NCI-H69 (cell line): ENCODE results near the gene PASK.
A peak's percentile ranks its signal among the peaks of the same experiment; 100 is the strongest.
"Not testable (repeated sequence)": the region's sequence is repeated elsewhere in the genome, so short reads cannot be mapped to it uniquely, and the experiment has no call there.

Experiments used
- DNase-seq: peaks from one replicate; lab custom pipeline; 2025; lab: John Stamatoyannopoulos, UW

The PASK gene

DNA sequence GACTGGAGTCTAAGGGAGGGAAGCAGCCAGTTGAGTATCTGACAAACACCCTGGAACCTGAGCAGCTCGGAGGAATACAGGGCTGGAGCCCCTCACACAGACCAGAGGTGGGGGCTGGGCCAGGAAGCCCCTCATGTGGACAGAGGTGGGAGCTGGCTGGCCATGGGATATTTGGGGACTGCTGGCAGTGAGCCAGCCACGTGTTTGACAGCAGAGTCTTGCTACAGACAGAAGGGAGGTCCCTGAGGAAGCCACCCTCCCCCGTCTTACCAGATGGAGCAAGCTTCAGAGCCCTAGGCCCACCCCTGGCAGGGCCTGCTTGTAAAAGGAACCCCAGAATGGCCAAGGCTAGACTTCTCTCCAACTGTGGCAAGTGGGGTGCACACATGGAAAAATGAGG lies 43.6 kb downstream of the PASK start:
- DNase-seq, result no peak

DNA sequence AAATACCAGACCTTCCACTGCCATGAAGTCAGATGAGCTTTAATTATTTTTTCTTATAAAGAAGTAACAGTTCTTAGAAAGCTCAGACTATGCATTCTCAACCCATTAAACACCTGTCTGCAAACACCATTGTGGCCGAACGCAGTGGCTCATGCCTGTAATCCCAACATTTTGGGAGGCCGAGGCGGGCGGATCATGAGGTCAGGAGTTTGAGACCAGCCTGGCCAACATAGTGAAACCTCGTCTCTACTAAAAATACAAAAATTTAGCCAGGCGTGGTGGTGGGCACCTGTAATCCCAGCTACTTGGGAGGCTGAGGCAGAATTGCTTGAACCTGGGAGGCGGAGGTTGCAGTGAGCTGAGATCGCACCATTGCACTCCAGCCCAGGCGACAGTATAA lies 44.7 kb downstream of the PASK start:
- not testable (repeated sequence) for DNase-seq

DNA sequence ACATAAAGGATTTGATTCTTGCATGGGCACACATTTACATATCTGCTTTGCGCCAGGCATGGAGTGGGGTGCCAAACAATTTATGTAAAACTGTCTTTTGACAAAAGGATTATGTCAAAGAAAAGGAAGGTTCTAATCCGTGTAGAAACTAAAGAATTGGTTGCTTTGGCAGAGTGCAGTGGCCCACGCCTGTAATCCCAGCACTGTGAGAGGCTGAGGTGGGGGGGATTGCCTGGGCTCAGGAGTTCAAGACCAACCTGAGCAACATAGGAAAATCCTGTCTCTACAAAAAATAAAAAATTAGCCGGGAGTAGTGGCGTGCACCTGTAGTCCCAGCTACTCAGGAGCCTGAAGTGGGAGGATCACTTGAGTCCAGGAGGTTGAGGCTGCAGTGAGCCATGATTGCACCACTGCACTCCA lies 46.1 kb downstream of the PASK start:
- DNase-seq, result no peak

DNA sequence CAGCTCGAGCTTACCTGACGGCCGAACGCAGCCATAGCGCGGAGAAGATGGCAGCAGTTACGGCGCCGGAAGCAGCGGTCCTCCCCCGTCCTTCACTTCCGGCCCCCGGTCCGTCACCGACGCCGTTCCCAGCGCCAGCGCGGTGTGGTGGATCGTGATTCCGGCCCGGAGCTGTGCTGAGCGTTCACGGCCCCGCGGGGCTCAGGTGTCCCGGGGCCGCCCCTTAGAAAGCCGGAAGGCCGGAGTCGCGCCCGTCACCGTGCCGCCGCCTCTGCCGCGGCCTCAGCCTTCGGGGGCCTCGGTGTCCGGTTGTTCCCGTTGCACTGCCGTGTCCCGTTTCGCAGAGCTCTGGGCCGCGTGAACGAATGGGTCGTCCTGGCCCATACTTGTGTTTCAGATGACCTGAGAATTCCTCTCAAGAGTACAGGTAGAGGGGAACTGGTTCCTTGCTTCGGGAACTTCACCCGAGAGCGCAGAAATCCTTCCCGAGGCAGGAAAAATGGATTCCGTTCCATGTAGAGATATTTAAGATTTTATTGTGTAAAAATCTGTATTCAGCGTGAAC lies 47.0 kb downstream of the PASK start, which contains the start of gene MTERF4:
Gene MTERF4, minus strand, starts transcription at position 49 of the 565 bp plus-strand sequence. Its CDS starts 14 bp downstream, at position 35.
- DNase-seq, result peak; percentile 87

DNA sequence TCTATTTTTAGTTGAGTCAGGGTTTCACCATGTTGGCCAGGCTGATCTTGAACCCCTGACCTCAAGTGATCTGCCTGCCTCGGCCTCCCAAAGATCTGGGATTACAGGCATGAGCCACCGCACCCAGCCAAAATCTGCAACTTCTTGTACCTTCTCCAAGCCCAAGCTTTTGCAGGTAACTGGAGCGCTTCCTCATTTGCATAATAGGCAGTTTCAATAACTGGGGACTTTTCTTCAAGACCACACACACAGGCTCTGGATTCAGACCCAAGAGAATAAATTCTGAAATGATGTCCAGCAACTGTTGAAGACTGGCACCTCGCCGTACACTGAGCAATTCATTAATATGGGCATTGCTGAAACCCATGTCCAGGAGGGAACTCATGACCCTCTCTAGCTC lies 50.0 kb downstream of the PASK start:
- no peak for DNase-seq

DNA sequence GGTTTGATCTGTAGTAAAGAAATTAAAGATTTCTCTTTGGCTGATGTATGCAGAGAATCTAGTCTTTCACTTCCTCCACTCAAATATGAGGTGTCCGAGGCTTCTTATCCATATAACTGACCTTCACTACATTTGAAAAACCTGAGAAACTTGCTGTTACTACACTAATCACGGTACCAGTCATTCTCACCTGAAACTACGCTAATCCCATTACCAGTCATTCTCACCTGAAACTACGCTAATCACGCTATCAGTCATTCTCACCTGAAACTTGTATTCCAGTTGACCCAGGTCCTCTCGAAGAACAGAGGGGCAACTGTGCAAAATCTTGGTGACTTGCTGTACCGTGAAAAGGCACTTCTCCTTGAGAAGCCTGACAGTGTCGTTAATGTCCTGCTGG lies 52.3 kb downstream of the PASK start:
- no peak for DNase-seq

DNA sequence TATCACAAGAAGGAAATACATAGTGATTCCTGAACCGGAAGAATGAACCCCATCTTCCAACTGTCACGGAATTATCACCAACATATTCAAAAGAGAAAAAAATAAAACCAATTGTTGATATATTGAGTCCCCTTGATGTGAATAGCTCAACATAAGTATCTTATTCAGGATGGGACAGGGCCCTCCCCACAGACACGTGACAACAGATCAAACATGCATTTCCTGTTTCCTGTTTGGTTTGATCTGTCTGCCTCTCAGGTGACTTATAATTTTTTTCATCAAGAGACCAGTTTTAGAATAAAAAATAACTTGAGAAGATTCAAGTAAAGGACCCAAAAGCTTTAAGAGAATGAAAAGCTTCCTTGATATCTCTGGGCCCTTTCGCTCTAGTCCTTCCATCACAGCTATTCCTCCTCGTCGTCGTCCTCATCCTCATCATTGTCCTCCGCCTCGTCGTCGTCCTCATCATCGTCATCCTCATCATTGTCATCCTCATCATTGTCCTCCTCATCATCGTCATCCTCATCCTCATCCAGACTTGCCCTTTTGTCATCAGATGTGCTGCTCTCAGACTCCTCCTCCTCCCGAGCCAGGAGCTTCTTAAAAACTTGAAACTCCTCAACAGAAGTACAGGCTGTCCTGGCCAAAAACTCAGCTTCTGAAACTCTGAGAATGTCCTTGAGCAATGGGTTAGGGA lies 53.5 kb downstream of the PASK start:
- DNase-seq, result no peak

DNA sequence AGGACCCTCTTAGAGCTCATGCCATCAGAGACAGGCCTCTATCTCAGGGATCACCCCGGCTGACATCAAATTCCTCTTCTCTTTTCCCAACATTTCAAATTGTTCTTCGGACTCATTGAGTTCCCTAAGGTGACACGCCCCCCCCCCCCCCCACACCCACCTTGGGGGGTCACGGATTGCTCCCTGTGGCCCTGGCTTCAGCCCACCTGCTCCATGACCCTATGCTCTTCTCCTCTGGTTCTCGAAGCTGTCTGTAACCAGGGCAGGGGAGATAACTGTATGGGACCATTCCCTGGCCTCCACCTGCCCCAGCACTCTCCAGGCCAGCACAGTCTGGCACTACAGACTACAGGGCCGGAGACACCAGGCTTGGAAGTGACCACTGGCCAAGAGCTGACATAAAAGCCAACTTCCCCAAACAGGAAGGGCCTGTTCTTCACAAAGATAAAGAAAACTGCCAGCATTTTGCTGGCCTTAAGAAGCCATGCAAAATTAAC lies 54.3 kb downstream of the PASK start:
- no peak for DNase-seq

DNA sequence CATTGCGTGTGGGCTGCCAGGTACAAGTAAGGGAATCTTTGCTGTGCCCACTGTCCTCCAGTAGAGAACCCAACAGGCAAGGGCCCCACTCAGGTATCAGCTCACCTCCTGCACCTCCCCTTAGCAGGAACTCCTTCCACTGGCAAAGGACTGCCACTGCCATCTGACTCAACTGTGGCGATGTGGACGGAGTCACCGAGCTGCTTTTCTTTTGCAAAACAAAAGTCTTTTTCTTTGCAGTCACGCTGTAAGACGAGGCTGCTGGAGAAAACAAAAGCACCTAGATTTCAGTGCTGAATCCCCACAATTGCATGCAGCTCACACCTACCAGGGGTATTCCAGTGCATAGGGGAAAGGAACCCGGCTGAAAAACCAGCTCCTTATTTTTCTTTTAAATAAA lies 55.1 kb downstream of the PASK start:
- no peak for DNase-seq

DNA sequence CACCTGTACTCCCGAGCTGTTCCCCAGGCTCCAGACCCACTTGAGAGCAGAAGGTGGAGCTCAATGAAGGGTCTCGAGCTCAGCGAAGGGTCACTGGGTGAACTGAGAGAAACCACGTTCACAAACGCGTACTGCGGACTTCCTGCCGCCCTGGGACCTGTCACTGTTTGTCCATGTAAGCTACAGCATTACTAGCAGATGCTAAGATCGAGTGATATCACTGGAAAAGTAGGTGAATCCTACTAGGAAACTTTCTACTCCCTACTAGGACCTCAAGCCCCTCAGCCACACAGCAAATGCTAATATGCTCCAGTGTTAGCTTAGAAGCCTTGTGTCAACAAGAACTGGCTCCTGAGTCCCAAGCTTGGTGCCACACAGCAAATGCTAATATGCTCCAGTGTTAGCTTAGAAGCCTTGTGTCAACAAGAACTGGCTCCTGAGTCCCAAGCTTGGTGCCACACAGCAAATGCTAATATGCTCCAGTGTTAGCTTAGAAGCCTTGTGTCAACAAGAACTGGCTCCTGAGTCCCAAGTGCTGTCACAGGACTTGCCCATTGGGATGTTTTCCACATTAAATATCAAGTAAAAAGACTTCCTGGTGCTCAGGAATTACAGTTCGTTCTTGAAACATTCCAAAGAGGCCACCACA lies 56.0 kb downstream of the PASK start:
- DNase-seq, result peak; percentile 53

DNA sequence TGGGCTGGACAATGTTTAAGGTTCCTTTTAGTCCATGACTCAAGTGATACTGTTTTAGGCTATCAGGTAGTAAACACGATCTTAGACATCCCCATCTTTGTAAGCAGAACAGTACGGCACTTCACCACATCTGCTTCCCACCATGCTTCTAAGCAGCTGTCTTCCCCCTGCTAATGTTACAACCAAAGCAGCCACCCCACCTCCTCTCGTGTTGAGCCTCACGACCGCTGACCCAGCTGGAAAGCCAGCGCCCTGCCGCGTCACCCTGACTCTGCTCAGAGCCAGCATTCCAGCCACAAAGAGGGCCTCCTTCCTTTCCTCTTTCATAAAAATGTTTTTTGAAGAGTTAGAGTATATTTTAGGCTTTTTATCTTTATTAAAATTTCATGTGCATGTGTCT lies 56.6 kb downstream of the PASK start:
- DNase-seq, result no peak

DNA sequence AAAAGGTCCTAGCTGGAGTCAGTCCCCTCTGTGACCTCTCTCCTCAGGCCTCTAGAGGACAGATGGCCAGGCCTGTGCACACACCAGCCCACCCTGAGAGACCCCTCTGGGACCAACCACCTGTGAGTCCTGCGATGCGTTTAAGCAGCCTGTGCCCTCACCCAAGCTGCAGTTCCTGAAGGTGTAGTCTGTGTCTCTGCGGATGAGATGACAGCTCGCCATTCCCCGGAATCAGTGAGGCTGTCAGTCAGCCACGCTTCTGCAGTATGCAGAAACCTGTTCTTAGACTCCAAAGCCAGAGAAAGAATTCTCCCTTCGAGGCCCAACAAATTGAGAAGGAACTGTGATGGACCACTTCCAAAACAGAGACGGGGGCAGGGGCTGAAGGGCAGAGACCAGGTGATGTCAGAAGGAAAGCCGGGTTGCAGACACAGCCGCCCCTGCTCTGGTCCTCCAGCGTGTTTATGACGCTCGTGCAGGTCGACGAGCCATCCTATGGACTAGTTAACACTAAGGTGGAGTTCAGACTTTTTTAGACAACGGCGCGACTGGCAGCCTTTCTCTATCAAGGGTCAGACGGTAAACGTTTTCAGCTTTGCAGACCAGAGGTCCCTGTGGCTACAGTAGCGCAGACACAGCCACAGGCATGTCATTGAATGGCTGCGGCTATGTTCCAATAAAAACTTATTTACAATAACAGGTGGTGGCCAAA lies 57.4 kb downstream of the PASK start:
- DNase-seq, result no peak

DNA sequence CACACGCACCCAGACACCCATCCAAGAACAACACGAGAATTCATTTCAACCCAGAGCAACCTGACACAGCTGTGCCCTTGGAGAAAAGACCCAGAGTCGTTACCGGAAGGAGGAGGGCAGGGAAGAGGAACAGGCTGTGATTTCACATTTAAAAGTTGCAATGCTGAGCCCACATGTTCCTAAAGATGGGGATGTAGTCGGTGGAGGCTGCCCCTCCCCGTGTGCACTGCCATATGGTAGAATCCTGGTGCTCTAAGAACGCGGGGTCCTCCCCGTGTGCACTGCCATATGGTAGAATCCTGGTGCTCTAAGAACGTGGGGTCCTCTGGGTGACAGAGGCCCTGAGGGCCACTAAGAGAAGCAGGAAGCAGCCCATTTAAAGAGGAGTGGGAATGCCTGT lies 58.1 kb downstream of the PASK start:
- DNase-seq, result no peak

DNA sequence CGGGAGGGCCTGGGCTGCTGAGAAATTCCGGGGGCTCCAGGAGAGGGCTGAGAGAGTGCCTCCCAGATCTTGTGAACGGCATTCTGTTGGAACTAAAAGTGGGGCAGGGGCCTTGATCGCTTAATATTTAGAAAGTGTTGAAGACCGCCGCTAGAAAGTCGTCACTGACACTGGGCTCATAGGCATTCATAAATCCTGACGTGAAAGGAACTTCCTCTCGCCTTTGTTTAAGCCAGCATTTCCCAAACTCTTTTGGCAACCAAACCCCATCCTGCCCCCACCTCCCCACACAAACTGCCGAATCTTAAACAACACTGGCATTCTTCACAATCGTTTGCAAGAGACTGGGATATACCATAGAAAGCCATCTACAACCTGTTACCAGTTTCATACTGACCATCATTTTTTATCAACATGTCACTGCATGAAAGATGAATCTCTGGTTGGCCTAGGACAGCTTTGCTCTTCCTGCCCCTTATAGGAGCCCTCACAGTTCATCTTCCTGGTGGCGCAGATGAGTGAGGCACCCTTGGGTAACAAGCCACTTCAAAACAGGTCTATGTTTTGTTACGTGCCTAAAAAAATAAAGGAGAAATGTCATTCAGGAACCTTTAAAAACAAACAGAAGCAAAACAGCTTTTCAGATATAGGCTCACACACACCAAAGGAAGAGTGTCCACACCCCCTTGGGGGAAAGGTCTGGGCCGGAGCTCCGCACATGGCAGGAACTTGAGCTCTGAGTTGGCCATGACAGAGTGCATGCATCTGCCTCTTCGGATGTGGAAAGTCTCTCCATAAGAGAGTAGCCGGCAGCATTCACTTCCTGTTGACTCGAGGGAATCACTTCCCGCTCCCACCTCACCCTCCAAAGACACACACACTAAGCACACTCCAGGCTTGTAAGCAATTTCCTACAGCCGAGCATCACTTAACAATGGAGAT lies 60.2 kb downstream of the PASK start:
- DNase-seq, result no peak

DNA sequence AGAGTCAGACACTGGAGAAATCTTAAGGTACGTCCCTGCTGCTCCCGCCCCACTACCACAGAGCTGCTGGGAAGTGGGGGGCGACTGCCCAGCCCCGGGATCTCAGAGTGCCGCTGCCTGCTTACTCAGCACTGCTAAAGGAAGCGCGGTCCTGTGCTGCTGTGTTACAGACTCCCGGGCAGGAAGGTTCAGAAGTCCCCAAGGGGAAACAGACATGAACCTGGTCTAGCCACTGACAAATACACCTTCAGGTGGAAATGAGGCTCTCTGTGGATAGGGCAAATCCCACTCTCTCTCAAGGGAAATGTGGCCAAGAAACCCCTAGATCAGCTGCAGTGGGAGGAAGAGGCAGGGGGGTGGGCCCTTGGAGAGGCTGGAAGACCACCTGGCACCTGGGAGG lies 60.9 kb downstream of the PASK start:
- no peak for DNase-seq

DNA sequence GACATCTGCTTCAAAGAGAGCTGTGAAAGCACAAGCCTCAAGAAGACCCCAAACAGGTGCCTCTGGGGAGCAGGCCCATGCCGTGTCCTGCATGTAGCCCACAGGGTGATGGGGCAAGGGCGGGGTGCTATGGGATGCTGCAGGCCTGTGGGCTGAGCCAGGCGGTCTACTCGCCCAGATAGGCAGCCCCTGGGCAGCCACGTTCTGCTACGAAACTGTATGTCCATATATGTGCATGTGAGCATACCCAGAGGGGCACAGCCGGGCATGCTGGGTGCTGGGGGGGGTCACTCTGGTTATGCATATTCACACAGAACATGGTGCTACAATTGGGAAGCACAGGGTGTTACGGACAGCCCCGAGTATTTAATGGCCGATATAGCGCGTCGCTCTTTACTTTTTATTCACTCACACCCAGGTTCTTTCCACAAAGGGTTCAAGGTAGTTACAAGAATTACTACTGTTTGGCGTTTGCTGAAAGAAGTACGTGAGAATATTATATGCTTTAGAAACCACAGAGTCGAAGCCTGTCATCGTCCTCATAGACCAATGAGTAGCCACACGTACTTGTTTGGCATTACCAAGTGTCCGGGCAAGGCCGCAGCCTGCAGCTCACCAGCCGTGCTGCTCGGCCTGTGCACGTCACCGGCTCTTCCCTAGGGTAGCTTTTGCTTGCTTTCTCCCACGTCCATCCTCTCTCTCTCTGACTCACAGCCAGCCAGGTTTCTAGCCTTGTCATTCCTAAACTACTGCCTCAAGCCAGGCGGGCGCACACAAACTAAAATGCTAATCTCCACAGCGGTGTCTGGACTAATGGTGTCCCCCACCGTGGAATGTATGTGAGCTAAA lies 61.6 kb downstream of the PASK start:
- DNase-seq, result no peak

DNA sequence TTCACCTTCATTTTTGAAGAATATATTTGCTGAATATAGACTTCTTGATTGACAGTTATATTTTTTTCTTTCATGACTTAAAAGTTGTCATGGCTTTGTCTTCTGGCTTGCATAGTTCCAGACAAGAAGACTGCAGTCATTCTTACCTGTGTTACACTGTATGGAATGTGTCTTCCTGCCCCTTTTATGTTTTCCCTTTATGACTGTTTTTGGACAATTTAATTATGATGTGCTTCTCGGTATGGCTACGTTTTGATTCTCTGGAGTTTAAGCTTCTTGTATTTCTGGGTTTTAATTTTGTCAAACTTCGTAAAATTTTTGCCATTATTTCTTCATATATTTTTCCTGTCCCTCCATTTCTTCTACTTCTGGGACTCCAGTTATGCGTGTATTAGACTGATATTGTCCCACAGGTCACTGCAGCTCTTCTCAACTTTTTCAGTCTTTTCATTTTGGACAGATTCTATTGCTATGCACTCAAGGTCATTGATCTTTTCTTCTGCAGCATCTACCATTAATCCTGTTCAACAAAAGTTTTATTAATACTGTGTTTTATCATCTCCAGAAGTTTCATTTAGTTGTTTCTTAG lies 64.3 kb downstream of the PASK start:
- no peak for DNase-seq

DNA sequence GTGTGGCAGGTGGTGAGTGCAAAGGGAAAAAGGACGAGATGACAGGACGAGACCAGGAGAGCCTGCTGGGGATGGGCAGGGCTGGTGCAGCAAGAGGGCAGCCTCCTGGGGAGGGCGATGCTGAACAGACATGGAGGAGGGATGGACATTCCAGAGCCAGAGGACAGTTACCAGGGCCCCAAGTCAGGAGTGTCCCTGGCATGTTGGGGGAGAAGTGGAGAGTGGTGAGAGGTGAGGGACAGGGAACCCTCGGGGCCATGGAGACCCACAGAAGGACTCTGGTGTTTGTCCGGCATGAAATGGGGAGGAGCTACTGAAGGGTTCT lies 66.2 kb downstream of the PASK start:
- DNase-seq, result no peak

DNA sequence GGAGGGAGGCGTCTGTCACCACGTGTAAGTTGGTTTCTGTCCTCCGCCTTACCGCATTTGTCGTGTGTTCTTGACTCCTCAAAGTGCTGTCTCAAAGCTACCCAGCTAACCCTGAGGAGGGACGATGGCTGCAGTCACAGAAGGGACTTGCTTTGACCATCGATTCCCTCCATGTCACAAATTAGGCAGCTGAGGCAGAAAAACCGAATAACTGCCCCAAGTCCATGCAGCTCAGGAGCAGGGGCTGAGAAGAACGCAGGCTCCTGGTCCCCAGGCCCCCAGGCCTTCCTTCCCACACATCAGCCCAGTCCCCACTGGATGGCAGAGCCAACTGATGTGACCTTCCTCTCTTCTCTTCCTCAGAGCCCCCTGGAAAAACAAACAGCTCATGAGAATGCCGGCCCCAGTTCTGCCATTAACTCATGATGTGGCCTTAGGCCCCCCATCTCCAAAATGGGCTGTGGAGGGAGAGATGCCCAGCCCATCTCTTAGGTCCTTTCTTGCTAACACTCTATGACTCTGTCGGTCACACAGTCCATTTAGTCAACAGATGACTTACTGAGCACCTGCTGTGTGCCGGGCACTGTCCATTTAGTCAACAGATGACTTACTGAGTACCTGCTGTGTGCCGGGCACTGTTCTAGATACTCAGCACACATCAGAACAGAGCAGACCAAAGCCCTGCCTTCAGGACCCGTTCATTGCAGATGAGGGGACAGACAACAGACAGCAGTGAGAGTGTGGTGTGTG lies 66.8 kb downstream of the PASK start:
- no peak for DNase-seq
